Coronary artery (tissue), 2 donors: ENCODE results near the gene HIGD1C.
"Not testable (repeated sequence)": the region's sequence is repeated elsewhere in the genome, so short reads cannot be mapped to it uniquely, and the experiment has no call there.

Experiments used
- DNase-seq: peaks from one replicate; pipeline ENCODE4 v3.0.0-alpha.2; 2017; ENCODE audit warnings: low spot score
- H3K27ac ChIP-seq, 2 donors: fragments of 200-600 bp; sonication (generic); one replicate each; pipeline ENCODE4 v1.5.1; 2016 to 2019
- H3K4me3 ChIP-seq: fragments of 200-600 bp; sonication (generic); 2 replicates; pipeline ENCODE4 v1.5.1; 2016; ENCODE audit warnings: mild to moderate bottlenecking, moderate library complexity
- TF ChIP-seq, protein P1 (sequence below): fragments of 200-600 bp; sonication (generic); IDR thresholded peaks from one replicate; pipeline ENCODE4 v1.5.1; 2019; ENCODE audit warnings: antibody characterized with exemption

The HIGD1C gene

DNA sequence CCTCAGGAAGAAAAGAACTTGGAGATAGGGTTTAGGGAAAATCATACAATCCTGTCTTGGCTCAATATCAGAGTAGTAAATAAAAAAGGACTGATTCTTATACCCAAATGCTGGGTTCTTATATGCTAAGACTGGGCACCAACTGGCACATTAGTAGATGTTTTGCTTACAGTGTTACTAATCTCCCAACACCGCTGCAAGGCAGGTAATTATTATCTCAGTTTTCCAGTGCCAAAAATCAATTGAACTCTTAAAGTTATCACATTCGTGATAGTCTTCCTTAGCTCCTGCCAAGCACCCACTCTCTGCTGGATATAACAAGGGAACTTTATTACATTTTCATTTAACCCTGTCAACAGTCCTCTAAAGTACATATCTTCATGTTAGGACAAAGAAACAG lies 25.0 kb upstream of the HIGD1C start:
- DNase-seq = no peak
- Histone ChIP-seq H3K4me3 (peak overlapping the region; percentile 95), H3K27ac (peak overlapping the region; percentile 3 to 77)
- TF ChIP-seq, protein P1, sequence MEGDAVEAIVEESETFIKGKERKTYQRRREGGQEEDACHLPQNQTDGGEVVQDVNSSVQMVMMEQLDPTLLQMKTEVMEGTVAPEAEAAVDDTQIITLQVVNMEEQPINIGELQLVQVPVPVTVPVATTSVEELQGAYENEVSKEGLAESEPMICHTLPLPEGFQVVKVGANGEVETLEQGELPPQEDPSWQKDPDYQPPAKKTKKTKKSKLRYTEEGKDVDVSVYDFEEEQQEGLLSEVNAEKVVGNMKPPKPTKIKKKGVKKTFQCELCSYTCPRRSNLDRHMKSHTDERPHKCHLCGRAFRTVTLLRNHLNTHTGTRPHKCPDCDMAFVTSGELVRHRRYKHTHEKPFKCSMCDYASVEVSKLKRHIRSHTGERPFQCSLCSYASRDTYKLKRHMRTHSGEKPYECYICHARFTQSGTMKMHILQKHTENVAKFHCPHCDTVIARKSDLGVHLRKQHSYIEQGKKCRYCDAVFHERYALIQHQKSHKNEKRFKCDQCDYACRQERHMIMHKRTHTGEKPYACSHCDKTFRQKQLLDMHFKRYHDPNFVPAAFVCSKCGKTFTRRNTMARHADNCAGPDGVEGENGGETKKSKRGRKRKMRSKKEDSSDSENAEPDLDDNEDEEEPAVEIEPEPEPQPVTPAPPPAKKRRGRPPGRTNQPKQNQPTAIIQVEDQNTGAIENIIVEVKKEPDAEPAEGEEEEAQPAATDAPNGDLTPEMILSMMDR = no peak

DNA sequence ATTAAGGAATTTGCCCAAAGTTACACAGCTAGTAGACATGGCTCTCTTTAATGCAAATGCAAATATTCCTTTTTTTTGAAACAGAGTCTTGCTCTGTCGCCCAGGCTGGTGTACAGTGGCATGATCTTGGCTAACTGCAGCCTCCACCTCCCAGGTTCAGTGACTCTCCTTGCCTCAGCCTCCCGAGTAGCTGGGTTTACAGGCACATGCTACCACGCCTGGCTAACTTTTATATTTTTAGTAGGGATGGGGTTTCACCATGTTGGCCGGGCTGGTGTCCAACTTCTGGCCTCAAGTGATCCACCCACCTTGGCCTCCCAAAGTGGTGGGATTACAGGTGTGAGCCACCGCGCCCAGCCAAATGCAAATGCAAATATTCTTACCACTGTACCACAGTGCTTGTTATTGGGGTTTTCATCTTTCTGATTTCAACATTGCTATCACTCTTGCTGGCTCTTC lies 24.5 kb upstream of the HIGD1C start:
- DNase-seq = no peak
- Histone ChIP-seq H3K27ac (peak overlapping the region; percentile 3 to 77), H3K4me3 (peak overlapping the region; percentile 95)
- TF ChIP-seq, protein P1 = no peak

- H3K27ac ChIP-seq = peak overlapping the region; percentile 3 to 77
- TF ChIP-seq, protein P1 = no peak
- DNase-seq = no peak
- H3K4me3 ChIP-seq = peak overlapping the region; percentile 95
Measured at GRCh38 chr12:50928392-50928791, 24.0 kb upstream of the HIGD1C start.

DNA sequence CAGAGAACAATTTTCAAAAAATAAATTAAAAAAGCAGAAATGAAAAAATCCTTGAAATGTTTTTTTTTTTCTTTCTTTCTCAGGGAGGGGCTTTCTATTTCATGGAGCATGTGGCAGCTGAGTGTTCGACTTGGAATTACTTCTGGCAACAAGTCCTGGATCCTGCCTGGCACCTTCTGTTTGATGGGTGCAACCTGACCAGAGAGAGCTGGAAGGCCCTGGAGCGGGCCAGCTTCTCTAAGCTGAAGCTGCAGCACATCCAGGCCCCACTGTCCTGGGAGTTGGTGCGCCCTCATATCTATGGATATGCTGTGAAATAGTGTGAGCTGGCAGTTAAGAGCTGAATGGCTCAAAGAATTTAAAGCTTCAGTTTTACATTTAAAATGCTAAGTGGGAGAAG lies 22.5 kb upstream of the HIGD1C start:
- Histone ChIP-seq H3K27ac (no peak overlapping the region), H3K4me3 (peak overlapping the region; percentile 95)
- no peak for DNase-seq
- TF ChIP-seq, protein P1 = no peak

- H3K4me3 ChIP-seq, DNase-seq, H3K27ac ChIP-seq: not testable (repeated sequence)
Measured at GRCh38 chr12:50930477-50930876, 21.9 kb upstream of the HIGD1C start.

DNA sequence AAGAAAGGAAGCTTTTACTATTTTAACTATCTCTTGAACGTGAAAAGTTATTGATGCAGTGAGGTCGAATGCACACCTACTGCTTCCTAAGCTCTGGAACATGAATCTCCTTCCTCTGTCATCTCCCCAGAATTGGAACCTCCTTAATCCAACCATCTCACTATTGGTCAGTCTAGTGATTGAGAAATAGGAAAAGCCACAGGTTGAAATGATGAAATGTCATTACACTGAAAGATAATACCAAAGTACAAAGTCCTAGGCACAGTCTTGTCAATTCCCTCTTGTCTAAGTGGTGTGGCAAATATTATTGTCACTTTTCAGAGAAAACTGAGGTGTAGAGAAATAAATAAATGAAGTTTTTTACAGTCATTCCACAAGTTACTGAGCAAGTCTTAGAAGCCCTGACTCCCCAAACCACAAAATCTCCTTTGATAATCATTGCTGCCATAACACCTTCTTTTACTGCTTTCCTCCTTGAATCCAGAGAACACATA lies 19.5 kb upstream of the HIGD1C start:
- TF ChIP-seq, protein P1 = no peak
- H3K27ac ChIP-seq = peak overlapping the region in 1 of 2 donors; percentile 86

GRCh38 chr12:50933459-50934124 lies 18.8 kb upstream of the HIGD1C start:
- TF ChIP-seq, protein P1 = no peak
- Histone ChIP-seq H3K27ac (peak overlapping the region; percentile 18 to 86), H3K4me3 (peak overlapping the region; percentile 49)
- no peak for DNase-seq

More for the DNA sequence above, 19.5 kb upstream of the HIGD1C start:
- H3K4me3 ChIP-seq = no peak overlapping the region
- DNase-seq = no peak
